ENCODE results near the gene KRT17.

The KRT17 gene

GRCh38 chr17:41624208-41625101 lies at the start of gene KRT17:
TSS of gene KRT17 (minus strand) at chr17:41624575. CDS start at chr17:41624509, 66 bp downstream.
- no peak for DNase-seq (ENCODE audit: low read depth)

DNA sequence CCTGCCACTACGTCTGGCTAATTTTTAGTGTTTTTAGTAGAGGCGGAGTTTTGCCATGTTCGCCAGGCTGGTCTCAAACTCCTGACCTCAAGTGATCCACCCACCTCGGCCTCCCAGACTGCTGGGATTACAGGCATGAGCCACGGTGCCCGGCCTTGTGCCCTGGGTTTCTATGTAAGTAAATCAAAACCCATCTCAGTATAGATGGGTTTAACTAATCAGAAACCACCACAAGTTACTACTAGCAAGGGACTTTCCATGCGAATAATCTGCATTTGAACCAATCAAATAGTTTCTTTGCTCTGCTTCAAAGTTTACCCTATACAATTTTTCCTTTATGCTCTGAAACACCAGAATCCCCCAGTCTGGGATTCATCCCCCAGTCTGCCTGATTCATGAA lies 47.8 kb upstream of the KRT17 start:
- DNase-seq (ENCODE audit: low read depth), result no peak

DNA sequence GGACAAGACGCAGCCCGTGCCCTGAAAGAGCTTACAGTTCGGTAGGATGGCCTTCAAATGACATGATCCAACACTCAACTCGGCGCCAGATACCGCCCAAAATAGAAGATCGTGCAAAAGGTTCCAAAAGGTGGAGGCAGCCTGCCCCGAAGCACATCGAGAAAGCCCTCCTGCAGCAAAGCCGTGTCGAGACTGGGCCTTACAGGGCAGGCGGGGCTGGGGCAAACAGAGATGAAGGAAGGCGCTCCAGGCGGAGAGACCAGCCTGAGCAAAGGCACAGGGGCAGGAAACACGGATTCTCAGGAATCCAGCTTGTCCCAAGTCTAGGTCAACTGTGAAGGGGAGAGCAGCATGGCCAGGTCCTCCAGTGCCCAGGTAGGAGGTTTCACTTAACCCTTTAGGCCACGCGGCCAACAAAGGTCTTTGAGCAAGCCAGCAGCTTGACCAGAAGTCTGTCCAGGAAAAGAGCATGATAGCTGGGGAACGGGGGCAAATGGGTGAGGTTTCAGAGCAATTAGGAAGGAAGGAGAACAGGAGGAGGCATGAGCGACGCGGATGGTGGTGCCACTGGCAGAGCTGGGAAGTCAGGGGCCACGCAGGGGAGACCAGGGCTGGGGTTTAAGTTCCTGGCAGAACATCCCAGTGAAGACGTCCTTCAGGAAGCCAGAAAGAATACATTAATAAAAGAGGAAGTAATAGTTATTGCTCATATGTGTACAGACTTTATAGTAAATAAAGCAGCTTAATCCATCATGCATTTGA lies 43.1 kb upstream of the KRT17 start:
- DNase-seq (ENCODE audit: low read depth), result no peak

GRCh38 chr17:41666708-41667279 lies 42.4 kb upstream of the KRT17 start:
- peak; percentile 63 for DNase-seq (ENCODE audit: low read depth)

DNA sequence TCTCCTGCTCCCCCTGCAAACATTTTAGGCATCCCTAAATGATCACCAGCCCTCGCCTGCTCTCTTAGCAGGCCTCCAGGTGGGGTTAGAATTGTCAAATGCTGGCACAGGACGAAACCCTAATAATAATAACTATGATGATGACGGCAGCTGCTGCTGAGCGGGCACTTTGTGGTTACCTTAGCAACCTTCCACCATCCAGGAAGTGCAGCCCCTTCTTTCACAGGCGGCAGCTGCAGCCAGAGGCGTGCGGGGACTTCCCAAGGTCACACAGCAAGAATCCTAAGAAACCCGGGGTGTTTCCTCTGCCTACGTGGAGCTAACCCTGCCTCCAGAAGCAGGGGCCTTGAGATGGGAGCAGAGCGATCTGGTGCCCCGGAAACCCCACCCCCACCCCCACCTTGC lies 41.9 kb upstream of the KRT17 start:
- DNase-seq (ENCODE audit: low read depth), result peak; percentile 81

DNA sequence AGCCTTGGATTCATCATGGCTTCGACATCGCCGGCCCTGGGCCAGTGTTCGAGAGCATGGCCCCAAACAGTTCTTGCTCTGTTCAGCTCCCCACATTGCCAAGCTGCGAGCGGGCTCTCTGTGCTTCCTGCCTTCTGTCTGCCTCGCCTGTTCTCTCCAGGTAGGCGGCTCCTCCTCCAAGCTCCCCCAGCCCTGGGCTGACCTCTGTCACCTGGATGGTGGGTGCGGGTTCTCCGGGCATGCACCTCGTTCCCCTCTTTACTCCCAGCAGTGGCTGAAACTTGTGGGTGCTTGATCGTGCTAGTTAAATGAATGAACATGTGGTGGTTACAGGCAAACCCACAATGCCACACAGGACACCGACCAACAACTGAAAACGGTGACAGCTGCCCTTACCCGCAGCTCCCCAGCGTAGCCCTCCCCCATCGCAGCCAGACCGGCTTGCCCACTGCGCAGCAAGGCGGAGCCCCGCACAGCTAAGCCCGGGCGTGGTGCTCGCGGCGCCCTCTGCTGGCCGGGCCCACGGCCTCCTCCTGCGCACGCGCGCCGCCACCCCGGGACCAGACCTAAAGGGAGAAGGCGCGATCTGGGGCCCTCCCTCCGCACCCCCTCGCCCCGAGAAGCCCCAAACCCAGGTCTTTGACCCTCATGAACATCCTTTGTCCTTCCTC lies 41.3 kb upstream of the KRT17 start:
- peak; percentile 73 for DNase-seq (ENCODE audit: low read depth)

GRCh38 chr17:41664587-41665565 lies 40.5 kb upstream of the KRT17 start:
- no peak for DNase-seq (ENCODE audit: low read depth)

- DNase-seq (ENCODE audit: low read depth), result no peak
These were observed 39.7 kb upstream of the KRT17 start for GRCh38 chr17:41664172-41664457.

- no peak for DNase-seq (ENCODE audit: low read depth)
These were observed 39.2 kb upstream of the KRT17 start for GRCh38 chr17:41663451-41664171.

DNA sequence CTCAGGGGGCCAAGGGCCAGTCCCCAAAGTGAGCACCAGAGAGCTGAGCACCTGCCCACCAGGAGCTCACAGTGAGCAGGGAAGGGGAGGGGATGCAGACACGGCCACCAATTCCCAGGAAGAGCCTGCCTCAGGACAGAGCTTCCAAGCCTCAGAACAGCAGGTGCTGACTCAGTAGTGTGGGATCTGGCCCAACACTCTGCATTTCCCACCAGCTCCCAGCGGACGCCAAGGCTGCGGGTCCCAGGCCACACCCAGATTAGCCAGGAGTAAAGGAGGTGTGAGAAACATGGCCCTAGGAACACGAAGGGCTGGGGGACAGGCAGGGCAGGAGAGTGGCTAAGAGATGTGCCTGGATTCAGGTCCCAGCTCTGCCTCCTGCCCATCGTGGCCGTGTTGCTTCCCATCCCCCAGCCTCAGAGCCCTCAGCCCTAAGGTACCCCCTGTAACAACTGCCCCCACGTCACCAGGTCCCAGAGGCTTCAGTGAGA lies 35.9 kb upstream of the KRT17 start:
- DNase-seq (ENCODE audit: low read depth), result no peak

- DNase-seq (ENCODE audit: low read depth), result no peak
These were observed 35.2 kb upstream of the KRT17 start for GRCh38 chr17:41659427-41660212.

DNA sequence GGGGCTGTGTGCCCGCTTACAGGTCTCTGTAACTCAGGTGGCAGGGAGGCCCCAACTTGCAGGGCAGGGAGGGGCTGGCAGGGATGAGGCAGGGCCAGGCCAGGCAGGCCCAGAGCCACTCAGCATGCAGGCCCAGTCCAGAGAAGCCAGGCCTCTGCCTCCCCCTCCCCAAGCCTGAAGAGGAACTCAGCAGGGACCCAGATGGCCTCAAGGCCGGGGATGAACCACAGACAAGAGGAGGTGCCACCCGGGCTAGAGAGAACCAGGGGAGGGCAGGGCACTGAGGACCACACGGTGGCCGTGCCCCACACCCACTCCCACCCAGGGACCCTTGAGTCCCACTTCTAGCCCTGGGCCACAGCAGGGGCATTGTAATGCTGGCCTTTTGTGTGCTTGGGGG lies 34.5 kb upstream of the KRT17 start:
- no peak for DNase-seq (ENCODE audit: low read depth)

- no peak for DNase-seq (ENCODE audit: low read depth)
These were observed 33.6 kb upstream of the KRT17 start for GRCh38 chr17:41657936-41658335.

GRCh38 chr17:41657176-41657754 lies 32.9 kb upstream of the KRT17 start:
- no peak for DNase-seq (ENCODE audit: low read depth)

GRCh38 chr17:41656249-41657023 lies 32.1 kb upstream of the KRT17 start:
- no peak for DNase-seq (ENCODE audit: low read depth)

GRCh38 chr17:41655611-41656111 lies 31.3 kb upstream of the KRT17 start:
- no peak for DNase-seq (ENCODE audit: low read depth)

DNA sequence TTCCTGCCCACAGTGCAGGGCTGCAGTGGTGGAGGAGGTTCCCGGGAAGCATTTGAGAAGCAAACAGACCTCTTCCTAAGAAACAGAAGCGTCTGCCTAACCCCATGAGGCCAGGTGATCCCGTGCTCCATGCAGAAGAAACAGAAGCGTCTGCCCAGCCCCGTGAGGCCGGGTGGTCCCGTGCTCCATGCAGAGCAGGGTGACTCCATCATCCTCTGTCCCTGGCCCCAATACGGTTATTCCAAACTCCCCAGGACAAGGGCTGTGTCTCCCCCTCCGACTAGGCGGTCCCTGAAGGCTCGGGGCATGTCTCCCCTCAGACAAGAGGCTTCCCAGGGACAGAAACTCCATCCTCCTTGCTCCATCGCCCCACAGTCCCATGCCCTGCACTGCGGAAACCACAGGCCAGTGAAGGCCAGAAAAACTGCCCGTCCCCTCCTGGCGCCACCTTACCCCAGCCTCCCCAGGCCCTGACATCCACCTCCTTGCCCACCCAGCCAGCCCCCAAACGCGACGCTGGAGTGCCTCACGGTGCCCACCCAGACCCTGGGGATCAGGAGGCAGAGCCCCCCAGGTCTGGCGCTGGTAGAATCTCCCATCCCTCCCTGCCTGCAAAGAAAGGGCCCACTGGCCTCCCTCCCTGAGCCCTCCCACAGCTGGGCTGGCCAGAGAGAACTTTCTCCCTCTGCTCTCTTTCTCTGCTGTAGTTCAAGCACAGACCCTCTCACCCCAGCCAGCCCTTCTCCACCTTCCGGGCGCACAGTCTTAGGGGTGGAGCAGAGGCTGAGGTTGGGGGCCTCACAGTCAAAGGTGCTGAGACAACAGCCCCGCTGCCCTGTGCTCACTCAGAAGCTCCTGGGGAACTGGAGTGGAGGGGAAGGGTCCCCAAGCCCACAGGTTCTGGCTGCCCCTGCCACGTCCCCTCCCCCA lies 30.6 kb upstream of the KRT17 start:
- no peak for DNase-seq (ENCODE audit: low read depth)
